MG63 (cell line): ENCODE measurements around the gene PREX1. TPM values are rescaled to one million over a fixed set of nuclear protein-coding genes. Genes with fewer than 3 reads are reported as not detected.
"Not testable (repeated sequence)": the region's sequence is repeated elsewhere in the genome, so short reads cannot be mapped to it uniquely, and the experiment has no call there.

Source experiments
- DNase-seq: peaks from one replicate; pipeline ENCODE4 v3.0.0-alpha.2; 2020
- H3K27me3 ChIP-seq: fragments of 250-450 bp; sonication (Bioruptor Pico); 2 replicates; pipeline ENCODE4 v1.5.1; 2020; ENCODE audit warnings: mild to moderate bottlenecking, moderate library complexity
- H3K36me3 ChIP-seq: fragments of 250-450 bp; sonication (Bioruptor Pico); 2 replicates; pipeline ENCODE4 v1.5.1; 2020; ENCODE audit warnings: mild to moderate bottlenecking, moderate library complexity
- H3K4me3 ChIP-seq: fragments of 250-450 bp; sonication (Bioruptor Pico); 2 replicates; pipeline ENCODE4 v1.5.1; 2020; ENCODE audit warnings: mild to moderate bottlenecking, moderate library complexity
- H3K9me3 ChIP-seq: fragments of 250-450 bp; sonication (Bioruptor Pico); 2 replicates; pipeline ENCODE4 v1.5.1; 2020; ENCODE audit warnings: mild to moderate bottlenecking, moderate library complexity
- total RNA-seq: library from RNA; depleted of rRNA; stranded (reverse); fragments of >200 nt; shearing (Covaris generic); gene quantifications from 2 replicates; pipeline ENCODE4 v1.2.3, GENCODE V29; 2014; ENCODE audit warnings: low replicate concordance

PREX1 gene
- total RNA-seq, 1 experiment from 2014 or later, result 5.8 TPM

- no peak for DNase-seq
- H3K9me3 ChIP-seq, result no peaks in the 10 kb centered on the region
- H3K4me3 ChIP-seq, result no peak overlapping the region
- H3K36me3 ChIP-seq, result no peaks in the 10 kb centered on the region
- peaks cover 9% of the 10 kb centered on the region; the same call in 1 of the 2 replicates for H3K27me3 ChIP-seq
Measured at GRCh38 chr20:48601798-48602197, 226.0 kb downstream of the PREX1 start.

- Histone ChIP-seq H3K27me3 (peaks cover 9% of the 10 kb centered on the region; the same call in 1 of the 2 replicates), H3K9me3 (no peaks in the 10 kb centered on the region), H3K4me3 (no peak overlapping the region), H3K36me3 (no peaks in the 10 kb centered on the region)
- DNase-seq, result no peak
Measured at GRCh38 chr20:48600470-48600945, 227.3 kb downstream of the PREX1 start.

- H3K36me3 ChIP-seq, result no peaks in the 10 kb centered on the region
- H3K9me3 ChIP-seq, result no peaks in the 10 kb centered on the region
- H3K4me3 ChIP-seq, result no peak overlapping the region
- H3K27me3 ChIP-seq, result peaks cover 9% of the 10 kb centered on the region; the same call in 1 of the 2 replicates
- DNase-seq, result no peak
Measured at GRCh38 chr20:48599748-48600469, 227.9 kb downstream of the PREX1 start.

DNA sequence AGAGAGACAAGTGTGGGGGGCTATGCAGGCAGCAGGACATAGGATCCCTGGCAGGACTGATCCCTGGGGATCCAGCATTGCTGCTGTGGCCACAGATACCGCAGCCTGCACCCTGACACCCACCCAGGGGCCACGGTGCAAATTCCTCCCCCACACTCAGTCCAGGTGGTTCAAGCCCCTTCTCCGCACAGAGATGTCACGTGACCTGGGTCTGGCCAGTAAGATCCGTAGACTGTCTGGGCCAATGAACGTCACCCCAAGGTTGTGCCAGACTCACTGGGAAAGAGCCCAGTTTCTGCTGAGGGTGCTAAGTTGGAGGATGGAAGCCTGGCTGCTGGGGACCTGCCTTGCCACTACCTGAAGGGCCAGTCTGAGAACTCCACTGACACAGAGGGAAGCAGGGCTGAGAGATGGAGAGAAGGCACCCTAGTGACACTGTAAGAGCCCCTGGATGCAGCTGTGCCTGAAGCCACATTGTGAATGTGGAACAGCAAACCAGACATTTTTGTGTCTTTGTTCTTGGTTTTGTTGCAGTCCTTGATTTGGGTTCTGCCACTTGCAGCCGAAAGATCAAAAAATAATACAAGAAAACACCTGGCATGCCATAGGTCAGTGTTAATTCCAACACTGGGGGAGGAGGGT is 228.6 kb downstream of the PREX1 start:
- Histone ChIP-seq H3K9me3 (no peaks in the 10 kb centered on the region), H3K4me3 (no peak overlapping the region), H3K27me3 (peaks cover 9% of the 10 kb centered on the region; the same call in 1 of the 2 replicates), H3K36me3 (no peaks in the 10 kb centered on the region)
- no peak for DNase-seq

- H3K4me3 ChIP-seq, DNase-seq, H3K27me3 ChIP-seq, H3K36me3 ChIP-seq, H3K9me3 ChIP-seq: not testable (repeated sequence)
Measured at GRCh38 chr20:48598303-48598941, 229.4 kb downstream of the PREX1 start.

DNA sequence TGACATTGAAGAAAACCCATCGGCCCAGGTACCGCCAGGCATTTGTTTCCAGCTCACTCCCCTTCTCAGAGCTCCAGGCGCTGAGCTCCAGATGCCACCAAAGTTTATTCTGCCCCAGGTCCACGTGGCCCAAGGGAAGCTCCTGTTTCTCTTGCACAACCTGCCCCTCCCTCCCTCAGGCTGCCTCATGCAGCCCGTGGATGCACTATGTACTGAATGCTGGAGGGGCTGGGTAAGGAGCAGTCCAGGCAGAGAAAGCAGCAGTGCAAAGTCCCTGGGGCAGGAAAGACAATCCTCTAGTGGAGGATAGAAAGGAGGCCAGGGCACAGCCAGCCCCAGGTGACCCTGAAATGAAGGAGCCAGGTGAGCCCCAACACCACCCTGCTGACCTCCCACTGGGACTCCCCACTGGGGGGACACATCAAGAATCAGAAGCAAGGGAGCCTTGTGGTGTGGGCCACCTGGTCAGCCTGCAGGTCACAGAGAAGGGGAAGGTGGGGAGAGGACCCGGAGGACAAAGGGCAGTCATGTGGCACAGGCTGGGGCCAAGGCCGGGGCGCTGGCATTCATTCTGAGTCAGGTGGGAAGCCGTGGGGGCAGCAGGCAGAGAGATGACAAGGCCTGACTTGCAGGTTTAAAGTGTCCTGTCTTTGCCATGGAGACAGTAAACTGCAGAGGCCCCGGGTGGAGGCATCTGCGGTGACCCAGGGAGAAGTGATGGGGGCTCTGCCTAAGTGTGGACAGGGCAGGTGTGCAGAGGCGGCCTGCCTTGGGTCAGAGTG is 230.1 kb downstream of the PREX1 start:
- peaks cover 9% of the 10 kb centered on the region; the same call in 1 of the 2 replicates for H3K27me3 ChIP-seq

DNA sequence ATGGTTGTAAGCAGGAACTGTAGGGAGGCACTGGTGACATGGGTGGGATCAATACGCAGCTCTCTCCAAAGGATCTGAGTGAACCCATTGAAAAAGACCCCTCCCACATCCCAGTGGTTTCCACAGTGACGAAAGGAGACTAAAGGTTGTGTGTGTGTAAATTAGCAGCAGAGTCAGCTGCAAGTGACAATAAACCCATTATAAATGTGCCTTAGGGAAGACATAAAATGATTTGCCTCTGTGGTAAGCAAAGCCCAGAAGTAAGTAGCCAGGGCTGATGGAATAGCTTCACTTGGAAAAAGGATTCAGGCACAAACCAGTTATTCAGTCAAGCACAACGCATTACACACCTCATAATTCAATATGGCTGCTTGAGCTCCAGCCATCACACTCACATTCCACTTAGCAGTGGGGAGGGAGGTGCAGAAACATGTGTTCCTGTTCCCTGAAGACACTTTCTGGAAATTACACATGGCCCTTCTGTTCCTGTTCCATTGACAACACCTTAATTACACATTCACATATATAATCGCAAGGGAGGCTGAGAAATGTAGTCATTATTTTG is 231.4 kb downstream of the PREX1 start:
- H3K27me3 ChIP-seq, result peaks cover 3% of the 10 kb centered on the region; the same call in 1 of the 2 replicates
- DNase-seq, result no peak
- H3K36me3 ChIP-seq, result no peaks in the 10 kb centered on the region
- H3K4me3 ChIP-seq, result no peak overlapping the region
- no peaks in the 10 kb centered on the region for H3K9me3 ChIP-seq

More for the DNA sequence above, 230.1 kb downstream of the PREX1 start:
- Histone ChIP-seq H3K36me3 (no peaks in the 10 kb centered on the region), H3K9me3 (no peaks in the 10 kb centered on the region), H3K4me3 (no peak overlapping the region)
- DNase-seq, result no peak

DNA sequence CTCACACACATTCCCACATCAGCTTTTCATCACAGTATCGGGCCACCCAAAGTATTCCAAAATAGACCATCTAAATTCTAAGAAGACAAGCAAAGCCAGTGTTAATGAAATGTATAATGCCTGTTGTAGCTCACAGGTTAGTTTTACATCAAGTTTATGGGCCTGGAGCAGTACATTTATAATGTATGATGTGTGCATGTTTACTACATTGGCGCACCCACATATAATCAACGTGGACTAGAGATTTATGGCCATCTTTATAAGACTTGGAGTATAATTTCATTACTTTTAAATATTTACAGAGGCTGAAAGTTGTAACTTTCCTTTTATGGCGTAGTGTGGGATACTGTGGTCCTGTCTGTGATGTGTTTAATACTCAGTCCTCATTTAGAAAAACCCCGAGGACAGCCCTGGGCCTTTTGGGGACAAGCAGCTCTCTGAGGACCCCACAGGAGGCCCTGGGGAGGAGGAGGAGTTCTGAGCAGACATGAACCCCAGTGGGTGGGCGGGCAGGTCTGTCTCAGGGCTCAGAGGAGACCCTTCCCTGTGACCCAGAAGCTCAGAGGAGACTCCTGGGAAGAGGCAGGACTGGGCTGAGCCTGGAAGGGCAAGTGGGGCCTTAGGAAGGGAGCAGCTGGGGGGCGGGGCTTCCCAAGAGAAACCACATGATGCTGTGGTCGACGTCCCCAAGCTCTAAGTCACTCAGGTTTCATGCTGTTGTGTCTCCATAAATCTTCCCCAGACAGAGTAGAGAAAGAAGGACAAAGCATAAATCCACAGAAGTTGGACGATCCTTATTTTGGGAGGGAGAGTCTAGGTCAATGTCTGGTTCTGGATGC is 232.1 kb downstream of the PREX1 start:
- no peak for DNase-seq
- Histone ChIP-seq H3K36me3 (no peaks in the 10 kb centered on the region), H3K9me3 (no peaks in the 10 kb centered on the region), H3K27me3 (no peaks in the 10 kb centered on the region), H3K4me3 (no peak overlapping the region)

DNA sequence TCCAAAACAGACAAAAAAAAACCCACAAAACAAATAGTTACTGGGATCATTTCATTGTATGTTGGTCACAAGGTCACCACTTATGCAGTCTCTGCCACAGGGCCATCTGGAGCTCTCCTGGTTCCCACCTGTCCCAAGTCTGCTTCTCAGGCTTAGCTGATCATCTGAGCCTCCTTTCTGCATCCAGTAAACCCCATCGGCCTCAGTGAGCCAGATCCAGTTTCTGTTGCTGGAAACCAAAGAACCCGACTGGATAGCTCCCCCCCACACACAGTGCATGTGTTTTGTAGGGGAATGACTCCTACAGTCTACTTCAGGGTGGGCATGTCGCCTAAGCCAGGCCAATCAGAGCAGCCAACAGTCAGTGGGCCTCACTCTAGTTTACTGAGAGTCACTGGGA is 233.3 kb downstream of the PREX1 start:
- no peaks in the 10 kb centered on the region for H3K27me3 ChIP-seq
- no peak overlapping the region for H3K4me3 ChIP-seq
- no peaks in the 10 kb centered on the region for H3K9me3 ChIP-seq
- no peak for DNase-seq
- H3K36me3 ChIP-seq, result no peaks in the 10 kb centered on the region

- Histone ChIP-seq H3K4me3 (no peak overlapping the region), H3K36me3 (no peaks in the 10 kb centered on the region), H3K27me3 (no peaks in the 10 kb centered on the region; the same call in 1 of the 2 replicates), H3K9me3 (no peaks in the 10 kb centered on the region)
- no peak for DNase-seq
Measured at GRCh38 chr20:48592107-48592940, 235.5 kb downstream of the PREX1 start.

- no peaks in the 10 kb centered on the region for H3K9me3 ChIP-seq
- H3K27me3 ChIP-seq, result peaks cover 5% of the 10 kb centered on the region
- no peak for DNase-seq
- H3K4me3 ChIP-seq, result no peak overlapping the region
- no peaks in the 10 kb centered on the region for H3K36me3 ChIP-seq
Measured at GRCh38 chr20:48586730-48587129, 241.1 kb downstream of the PREX1 start.

DNA sequence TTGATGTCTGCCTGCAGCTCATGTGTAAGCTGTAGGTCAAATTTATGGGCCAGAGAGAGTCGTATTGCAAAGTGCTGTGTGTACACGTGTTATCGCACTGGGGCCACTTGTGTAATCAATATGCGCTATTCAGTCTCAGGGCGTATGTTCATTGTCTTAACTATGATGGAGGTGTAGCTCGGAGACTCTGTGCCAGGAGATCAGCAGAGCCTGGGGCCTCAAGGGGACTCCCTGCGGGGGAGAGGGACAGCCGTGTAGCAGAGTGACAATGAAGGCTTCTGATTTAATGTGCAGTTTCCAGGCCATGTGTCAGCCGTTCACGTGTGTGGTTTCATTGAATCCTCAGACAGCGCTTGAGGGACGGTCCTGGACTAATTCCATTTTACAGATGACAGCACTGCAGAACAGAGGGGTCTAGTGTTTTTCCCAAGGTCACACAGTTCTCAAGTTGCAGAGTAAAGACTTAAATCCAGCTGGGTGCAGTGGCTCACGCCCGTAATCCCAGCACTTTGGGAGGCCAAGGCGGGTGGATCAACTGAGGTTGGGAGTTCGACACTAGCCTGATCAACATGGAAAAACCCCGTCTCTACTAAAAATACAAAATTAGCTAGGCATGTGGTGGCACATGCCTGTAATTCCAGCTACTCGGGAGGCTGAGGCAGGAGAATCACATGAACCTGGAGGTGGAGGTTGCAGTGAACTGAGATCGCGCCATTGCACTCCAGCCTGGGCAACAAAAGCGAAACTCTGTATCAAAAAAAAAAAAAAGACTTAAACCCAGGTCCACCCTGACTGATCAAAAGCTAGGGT is 242.5 kb downstream of the PREX1 start:
- Histone ChIP-seq H3K27me3 (peaks cover 5% of the 10 kb centered on the region), H3K9me3 (no peaks in the 10 kb centered on the region), H3K4me3 (no peak overlapping the region), H3K36me3 (no peaks in the 10 kb centered on the region)
- DNase-seq, result no peak

DNA sequence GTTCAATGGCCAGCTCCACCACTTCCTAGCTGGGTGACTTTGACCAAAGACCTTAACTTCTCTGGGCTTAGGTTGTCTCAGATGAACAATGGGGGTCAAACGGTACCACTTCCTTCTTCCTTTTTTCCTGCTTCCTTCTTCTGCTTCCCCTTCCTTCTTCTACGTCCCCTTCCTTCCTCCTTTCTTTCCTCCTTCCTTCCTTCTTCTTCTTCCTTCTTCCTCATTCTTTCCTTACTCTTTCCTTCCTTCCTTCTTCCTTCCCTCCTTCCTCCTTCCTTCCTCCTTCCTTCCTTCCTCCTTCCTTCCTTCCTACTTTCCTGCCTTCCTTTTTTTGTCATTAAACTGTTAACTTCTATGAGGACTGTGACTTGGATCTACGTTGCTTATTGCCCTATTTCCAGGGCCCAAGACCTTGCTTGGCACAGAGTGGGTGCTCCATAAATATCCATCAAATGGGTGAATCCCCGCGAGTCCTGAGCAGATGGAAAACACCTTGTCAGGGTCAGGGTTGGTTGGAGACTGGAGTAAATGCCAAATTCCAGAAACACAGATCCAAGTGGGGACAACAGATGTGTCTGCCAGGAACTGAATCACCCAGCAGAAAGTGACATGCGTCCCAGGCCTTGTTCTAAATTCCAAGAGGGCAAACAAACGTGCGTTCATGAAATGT is 243.3 kb downstream of the PREX1 start:
- no peaks in the 10 kb centered on the region for H3K9me3 ChIP-seq
- no peaks in the 10 kb centered on the region for H3K36me3 ChIP-seq
- peaks cover 5% of the 10 kb centered on the region for H3K27me3 ChIP-seq
- DNase-seq, result no peak
- no peak overlapping the region for H3K4me3 ChIP-seq

- Histone ChIP-seq H3K4me3 (no peak overlapping the region), H3K9me3 (no peaks in the 10 kb centered on the region), H3K27me3 (peaks cover 5% of the 10 kb centered on the region), H3K36me3 (no peaks in the 10 kb centered on the region)
- no peak for DNase-seq
Measured at GRCh38 chr20:48583801-48584200, 244.0 kb downstream of the PREX1 start.
